Fibroblast of the conjunctiva (primary cell): Measurements from ENCODE around the gene FAM53B.

ENCODE experiments used
- DNase-seq: peaks from one replicate; pipeline ENCODE4 v3.0.0-alpha.2; 2010; ENCODE audit warnings: low read depth

Gene FAM53B

DNA sequence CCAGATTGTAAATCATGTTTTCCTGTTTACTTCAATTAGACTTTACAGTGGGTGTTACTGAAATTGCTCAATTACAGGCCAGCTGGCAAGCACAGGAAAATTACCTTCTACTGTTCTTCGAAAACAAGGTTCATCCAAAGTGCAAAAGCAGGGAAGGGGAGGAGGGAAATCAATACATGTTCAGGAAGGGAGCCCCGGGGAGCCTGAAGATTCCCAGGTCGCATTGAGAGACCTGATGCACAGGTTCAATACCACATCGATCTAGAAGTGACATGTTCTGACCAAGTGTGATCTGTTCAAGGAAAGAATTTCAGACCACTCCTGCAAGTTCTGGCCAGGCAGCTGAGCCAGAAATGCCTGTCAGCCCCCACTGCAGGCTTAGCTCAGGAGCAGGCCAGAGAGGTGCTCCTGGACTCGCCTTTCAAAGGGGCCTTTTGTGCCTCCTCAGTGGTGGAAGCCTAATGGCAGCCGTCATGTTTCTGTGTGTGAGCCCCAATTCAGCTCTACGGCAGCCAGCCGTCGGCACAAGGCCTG lies 35.9 kb downstream of the FAM53B start:
- no peak for DNase-seq

DNA sequence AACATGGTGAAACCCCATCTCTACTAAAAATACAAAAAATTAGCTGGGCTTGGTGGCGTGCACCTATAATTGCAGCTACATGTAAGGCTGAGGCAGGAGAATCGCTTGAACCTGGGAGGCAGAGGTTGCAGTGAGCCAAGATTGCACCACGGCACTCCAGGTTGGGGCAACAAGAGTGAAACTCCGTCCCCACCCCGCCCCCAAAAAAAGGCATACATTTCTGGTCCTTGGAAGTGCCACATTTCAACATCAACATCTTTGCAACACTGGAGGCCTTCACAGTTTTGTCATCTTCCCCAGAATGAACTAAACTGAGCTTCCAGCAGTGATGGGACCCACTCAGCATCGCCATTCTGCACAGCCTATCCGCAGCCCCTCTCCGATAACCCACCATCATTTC lies 36.6 kb downstream of the FAM53B start:
- DNase-seq: no peak

GRCh38 chr10:124707144-124707467 lies 37.1 kb downstream of the FAM53B start:
- no peak for DNase-seq

GRCh38 chr10:124706462-124707143 lies 37.6 kb downstream of the FAM53B start:
- DNase-seq: no peak

DNA sequence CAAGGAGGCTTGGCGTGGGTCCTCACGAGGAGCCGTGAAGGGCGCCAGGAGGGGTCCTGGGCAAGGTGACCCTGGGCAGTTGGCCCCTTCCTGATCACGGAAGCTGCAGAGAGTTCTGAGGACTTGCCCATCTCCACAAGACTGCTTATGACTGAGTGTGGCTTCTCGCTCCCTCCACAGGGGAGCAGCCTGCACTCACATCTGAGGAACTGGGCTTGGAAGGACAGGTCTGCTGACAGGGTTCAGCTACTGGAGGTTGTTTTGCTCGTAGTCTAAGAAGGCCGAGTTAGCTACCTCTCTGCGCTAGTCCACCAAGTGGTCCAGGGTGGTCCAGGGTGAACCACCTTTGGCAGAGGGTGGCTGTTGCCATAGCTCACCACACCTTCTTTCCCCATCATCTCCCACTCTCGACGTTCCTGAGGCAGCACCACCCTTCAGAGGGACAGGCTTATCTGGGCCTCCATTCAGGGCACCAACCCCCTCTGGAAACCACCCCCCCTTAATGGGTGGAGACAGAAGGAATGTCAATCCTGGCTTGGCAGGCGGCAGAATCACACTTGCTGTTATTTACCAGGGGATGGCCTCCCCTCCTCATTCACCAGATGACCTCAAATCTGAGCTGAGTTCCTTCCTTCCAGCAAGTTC lies 38.2 kb downstream of the FAM53B start:
- DNase-seq: no peak

DNA sequence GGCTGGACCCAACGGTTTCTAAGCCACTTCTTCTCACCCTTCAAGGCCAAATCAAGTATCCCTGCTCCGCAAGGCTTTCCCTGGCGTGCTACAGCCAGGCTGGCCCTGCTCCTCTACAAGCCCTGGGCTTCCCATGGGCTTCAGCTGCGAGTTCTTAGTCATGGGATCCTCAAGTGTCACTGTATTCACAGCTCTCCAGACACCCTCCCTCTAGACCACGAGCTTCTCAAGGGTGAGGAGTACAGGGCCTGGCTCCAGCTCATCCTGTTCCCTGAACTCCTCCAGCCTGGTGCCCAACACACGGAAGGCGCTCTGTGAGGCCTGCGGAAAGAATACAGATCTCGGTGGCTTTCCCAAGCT lies 38.8 kb downstream of the FAM53B start:
- no peak for DNase-seq

DNA sequence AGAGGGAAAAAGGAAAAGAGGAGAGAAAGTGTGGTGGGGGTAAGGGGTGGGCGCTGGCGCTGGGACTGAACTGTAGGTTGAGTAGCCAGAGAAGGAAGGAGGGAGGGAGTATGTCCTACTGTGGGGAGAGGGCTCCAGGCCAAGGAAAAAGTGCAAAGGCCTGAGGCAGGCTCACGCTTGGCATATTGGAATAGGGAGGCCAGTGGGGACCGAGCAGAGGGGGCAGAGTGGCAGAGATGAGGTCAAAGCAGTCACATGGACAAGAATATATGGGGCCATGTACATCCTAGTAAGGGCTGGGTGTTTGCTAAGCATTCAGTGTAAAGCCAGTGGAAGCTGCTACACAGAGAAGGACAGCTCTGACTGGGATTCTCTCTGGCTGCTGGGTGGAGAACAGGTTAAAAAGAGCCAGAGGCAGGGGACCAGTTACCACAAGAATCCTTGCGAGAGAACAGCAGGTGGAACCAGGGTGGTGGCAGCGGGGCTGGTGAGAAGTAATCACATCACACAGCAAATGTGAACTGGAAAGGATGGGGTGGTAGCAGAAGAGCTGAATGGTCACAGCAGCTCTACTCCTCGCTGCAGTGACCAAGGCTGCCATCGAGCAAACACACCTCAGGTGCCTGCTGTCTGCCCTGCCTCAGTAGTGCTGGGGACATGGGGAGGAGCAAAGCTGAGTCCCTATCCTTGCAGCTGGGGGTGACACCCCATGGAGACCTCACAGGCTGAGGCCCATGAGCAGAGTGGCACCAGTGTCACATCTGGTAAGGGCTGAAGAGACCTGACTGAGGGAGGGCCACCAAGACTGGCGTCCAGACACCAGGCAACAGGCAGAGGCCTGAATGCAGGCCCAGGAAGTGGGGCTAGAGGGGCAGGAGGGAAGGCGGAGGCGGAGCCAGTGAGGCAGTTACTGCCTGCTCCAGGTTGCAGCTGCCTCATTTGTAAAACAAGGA lies 39.5 kb downstream of the FAM53B start:
- no peak for DNase-seq

DNA sequence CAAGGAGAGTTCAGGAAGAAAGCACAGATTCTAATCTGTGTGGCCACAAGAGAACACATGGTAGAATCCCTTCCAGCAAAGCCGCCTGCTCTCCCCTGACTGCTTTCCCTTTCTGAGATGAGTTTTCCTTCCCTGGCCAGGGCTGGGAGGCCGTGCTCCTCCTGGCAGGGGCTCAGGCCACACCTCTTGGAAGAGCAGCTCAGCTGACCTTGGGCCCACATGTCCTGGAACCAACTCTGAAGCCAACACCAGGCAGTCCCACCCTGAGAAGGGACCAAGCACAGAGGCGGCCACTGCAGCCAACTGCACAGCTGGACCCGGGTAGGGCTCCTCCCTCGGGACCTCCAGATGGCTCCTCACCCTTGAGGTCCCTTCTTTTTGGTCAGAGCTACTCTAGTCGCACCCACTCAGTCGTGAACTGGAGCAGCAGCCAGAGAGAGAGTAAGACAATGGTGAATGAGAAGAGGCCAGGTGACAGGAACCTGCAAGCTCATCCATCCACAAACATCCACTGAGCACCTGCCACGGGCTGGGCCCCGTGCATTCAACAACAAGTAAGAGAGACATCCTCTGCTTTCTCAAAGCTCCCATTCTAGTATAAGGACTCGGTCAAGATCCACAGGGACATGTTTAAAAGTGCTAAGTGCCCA lies 40.3 kb downstream of the FAM53B start:
- DNase-seq: peak; percentile 43

DNA sequence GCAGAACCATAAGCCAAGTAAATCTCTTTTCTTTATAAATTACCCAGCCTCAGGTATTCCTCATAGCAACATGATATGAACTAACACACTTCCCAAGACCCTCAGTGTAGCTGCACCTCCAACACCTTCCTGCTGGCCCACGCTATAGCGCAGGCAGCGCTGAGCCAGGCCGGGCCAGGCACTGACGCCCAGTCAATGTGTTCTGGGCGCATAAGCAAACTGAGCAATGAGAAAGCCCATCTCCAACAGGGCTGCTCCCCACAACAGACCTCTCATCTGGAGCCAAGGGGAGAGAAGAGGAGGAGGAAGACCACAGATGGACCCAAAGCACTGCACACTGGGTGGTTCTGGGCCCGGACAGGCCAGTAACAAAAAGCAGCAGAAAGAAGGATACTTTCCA lies 40.8 kb downstream of the FAM53B start:
- DNase-seq: no peak

GRCh38 chr10:124701881-124702656 lies 42.1 kb downstream of the FAM53B start:
- DNase-seq: no peak

DNA sequence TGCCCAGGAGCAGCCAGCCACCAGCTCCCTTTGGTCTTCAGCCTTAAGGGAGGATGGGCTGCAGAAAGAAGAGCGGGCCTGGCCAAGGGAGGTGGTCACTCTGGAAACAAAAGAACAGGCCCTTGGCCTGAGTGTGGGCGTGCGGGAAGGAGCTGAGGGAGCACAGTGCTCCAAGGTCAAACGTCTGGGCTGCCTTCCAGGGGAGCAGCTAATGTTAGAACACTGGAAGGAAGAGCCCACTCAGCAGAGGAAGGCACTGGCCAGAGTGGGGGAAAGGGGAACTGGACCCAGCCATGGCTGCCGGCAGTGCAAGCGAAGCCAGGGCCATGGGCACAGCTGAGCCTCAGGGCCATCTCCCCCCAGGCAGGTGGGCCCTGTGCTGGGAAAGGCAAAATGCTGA lies 42.7 kb downstream of the FAM53B start:
- peak; percentile 81 for DNase-seq

- DNase-seq: no peak
These were observed 43.2 kb downstream of the FAM53B start for GRCh38 chr10:124701038-124701365.

- DNase-seq: no peak
These were observed 43.7 kb downstream of the FAM53B start for GRCh38 chr10:124700293-124701037.

GRCh38 chr10:124699471-124700292 lies 44.5 kb downstream of the FAM53B start:
- DNase-seq: no peak

DNA sequence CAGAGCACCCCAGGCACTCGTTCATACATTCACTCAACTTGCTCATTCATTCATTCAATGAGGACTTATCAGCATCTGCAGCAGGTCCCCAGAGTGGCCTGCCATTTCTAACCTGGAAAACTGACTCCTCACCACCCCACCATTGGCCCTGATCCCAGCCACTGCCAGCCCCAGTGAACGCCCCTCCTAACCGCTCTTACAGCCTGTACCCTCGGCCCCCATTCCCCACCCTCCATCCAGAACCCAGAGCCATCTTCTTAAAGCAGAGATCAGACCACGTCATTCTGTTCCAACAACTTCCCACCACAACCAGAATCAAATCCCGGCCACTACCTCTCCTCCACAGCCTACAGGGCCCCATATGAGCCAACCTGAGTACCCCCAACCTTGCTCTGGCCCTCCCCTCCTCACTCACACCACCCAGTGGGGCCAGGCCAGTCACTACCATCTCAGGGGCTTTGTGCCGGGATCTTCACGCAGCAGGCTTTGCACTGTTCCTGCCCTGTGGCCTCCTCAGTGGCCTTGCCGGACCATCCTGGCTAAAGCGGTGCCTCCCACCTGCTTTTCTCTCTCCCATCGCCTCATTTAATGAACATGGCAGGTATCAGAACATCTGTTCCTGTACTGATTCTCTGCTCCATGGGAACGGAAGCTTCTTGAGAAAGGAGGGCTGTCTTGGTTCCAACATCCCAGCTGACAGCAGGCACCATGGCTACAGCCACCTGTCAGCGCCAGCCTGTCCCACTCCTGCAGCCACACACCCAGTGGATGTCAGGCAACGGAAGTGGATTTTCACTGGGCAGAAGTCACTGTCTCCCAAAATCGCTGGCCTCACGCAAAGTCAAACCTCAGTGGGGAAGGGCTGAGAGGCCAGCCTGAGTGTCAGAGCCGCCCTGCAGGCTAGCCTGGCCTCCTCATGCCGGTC lies 45.4 kb downstream of the FAM53B start:
- DNase-seq: no peak

- DNase-seq: no peak
These were observed 46.2 kb downstream of the FAM53B start for GRCh38 chr10:124697837-124698544.

DNA sequence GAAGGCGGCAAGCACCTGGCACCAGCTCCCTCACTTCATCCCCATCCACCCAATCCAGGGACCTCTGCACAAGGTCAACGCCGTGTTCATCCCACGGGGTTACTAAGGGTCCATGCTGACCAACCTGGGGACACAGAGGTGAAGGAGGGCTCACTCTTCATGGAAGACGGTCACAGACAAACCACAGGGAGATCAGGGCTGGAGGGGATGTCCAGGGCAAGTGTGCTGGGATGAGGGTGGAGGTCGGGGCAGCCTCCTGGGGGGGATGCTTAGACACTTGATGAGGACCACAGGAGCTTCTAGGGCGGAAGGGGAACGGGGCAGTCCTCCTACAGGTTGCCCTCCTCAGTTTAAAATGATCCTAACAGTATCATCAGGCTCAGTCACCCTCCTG lies 46.7 kb downstream of the FAM53B start:
- DNase-seq: no peak
